ENCODE results near the gene DCLK2.
"Not testable (repeated sequence)": the region's sequence is repeated elsewhere in the genome, so short reads cannot be mapped to it uniquely, and the experiment has no call there.

The DCLK2 gene

GRCh38 chr4:150158041-150158440 is 79.8 kb downstream of the DCLK2 start:
- no peak for DNase-seq

DNA sequence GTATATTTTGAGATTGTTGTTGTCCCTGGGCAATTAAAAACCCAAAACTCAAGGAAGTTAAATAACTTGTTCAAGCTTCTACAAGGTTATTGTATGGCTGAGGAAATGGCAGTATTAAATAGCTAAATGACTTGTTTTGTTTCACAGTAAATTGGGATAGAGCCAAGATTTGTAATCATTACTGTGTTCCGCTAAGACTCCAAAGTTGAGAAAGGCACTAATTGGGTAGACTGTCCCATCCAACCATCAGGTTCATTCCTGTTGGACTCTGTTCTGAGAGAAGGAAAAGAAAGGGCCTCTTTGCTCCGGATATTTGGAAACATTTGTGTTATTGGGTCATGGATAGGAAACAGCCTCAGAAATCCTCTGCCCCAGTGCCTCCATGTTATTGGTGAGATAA is 82.2 kb downstream of the DCLK2 start:
- no peak for DNase-seq

GRCh38 chr4:150161109-150161508 is 82.9 kb downstream of the DCLK2 start:
- DNase-seq = no peak

DNA sequence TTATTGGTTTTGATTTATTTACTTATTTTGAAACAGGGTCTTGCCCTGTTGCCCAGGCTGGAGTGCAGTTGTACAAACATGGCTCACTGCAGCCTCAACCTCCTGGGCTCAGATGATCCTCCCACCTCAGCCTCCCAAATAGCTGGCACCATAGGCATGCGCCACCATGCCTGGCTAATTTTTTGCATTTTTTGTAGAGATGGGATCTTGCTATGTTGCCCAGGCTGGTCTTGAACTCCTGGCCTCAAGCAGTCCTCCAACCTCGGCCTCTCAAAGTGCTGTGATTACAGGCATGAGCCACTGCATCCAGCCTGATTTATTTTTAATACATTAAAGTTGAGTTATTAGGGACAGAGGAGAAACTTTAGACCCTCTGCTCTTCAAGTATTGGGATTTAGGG is 83.8 kb downstream of the DCLK2 start:
- not testable (repeated sequence) for DNase-seq

DNA sequence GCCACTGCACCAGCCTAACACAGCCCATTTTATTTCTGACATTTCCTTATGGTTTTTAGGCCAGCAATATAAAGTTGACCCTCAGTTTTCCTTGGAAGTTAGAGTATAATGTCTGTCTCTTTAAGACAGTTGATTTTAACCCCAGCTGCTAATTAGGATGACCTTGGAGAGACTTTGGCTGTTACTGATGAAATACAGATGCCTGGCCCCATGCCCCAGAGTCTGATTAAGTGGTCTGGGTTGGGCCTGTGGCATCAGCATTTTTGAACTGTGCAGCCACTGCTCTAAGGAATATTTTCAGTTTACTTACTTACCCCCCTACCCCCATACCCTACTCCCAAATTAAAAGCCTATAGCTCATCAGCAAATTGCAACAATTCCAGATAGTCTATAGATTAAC is 85.8 kb downstream of the DCLK2 start:
- DNase-seq = no peak

GRCh38 chr4:150164956-150165629 is 86.8 kb downstream of the DCLK2 start:
- no peak for DNase-seq

GRCh38 chr4:150167054-150167453 is 88.8 kb downstream of the DCLK2 start:
- no peak for DNase-seq

GRCh38 chr4:150173432-150173861 is 95.2 kb downstream of the DCLK2 start:
- DNase-seq = no peak

DNA sequence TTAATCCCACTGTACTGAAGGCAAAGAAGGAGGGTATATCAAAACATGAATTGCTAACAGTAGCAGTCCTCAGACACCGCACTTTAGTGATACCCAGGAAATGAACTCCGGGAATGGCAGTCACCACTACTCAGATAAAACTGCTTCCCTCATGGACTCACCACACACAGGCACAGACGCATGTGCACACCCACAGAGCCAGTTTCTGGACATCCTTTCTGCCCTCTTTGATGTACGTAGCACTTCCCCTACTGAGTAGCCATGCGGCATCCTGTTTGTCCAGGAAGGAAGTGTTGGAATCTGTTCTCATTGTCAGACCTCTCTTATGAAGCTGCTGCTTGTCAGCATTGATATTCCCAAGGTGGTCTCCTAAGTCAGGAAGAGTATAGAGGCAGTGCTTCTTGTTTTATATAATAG is 95.7 kb downstream of the DCLK2 start:
- no peak for DNase-seq

GRCh38 chr4:150176547-150176946 is 98.3 kb downstream of the DCLK2 start:
- DNase-seq = no peak

- DNase-seq = no peak
These were observed 99.9 kb downstream of the DCLK2 start for GRCh38 chr4:150178161-150178560.

DNA sequence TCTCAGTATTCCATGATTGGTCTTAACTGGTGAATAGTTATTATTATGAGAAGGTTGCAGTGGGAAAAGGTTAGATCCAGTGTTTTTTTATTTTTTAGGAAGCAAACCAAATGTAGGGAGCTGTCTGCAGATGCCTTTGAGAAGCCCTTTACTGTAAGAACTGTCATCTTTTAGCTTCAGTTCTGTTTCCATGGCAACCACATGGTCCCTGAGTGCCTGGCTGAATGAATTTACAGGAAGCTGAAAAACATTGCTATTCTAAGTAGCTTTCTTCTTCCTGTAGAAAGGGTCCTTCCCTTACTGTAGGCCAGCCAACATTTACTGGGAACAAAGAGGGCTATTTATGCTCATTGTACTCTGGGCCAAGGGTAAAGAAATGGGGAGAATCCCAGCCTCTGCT is 103.3 kb downstream of the DCLK2 start:
- no peak for DNase-seq

GRCh38 chr4:150182794-150183193 is 104.5 kb downstream of the DCLK2 start:
- no peak for DNase-seq

- DNase-seq = not testable (repeated sequence)
These were observed 106.8 kb downstream of the DCLK2 start for GRCh38 chr4:150185033-150185432.

- DNase-seq = no peak
These were observed 114.7 kb downstream of the DCLK2 start for GRCh38 chr4:150192986-150193385.

DNA sequence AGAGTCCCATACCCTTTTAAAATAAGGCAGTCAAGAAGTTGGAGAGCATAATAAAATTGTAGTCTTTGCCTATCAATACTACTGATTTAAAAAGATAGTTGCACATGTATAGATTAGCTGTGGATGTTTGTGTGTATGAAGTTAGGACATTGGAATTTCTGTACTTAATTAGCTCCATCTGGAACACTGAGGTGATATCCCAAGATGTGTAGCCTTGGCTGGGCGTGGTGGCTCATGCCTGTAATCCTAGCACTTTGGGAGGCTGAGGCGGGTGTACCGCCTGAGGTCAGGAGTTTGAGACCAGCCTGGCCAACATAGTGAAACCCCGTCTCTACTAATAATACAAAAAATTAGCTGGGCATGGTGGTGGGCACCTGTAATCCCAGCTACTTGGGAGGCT is 119.0 kb downstream of the DCLK2 start:
- DNase-seq = not testable (repeated sequence)

GRCh38 chr4:150199056-150199455 is 120.8 kb downstream of the DCLK2 start:
- DNase-seq = no peak

GRCh38 chr4:150205016-150205415 is 126.8 kb downstream of the DCLK2 start:
- DNase-seq = no peak

DNA sequence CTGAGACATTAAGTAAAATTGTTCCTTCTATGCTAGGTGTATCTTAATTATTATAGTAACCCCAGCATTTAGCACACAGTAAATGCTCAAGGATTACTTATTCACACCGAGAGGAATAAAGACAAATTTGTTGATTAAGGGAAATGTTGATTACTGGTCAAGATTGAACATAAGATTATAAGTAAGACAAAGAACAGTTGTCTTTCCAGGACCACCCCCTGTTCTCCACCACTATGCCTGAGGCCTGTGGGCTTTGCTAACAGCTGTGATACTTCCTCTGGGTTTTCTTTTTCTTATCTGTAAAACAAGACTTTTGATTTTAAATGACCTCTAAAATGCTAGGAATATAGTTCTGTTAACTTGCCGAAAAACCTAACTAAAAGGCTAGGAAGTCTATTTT is 128.0 kb downstream of the DCLK2 start:
- DNase-seq = no peak

GRCh38 chr4:150206954-150207353 is 128.7 kb downstream of the DCLK2 start:
- no peak for DNase-seq

- no peak for DNase-seq
These were observed 129.6 kb downstream of the DCLK2 start for GRCh38 chr4:150207871-150208270.

DNA sequence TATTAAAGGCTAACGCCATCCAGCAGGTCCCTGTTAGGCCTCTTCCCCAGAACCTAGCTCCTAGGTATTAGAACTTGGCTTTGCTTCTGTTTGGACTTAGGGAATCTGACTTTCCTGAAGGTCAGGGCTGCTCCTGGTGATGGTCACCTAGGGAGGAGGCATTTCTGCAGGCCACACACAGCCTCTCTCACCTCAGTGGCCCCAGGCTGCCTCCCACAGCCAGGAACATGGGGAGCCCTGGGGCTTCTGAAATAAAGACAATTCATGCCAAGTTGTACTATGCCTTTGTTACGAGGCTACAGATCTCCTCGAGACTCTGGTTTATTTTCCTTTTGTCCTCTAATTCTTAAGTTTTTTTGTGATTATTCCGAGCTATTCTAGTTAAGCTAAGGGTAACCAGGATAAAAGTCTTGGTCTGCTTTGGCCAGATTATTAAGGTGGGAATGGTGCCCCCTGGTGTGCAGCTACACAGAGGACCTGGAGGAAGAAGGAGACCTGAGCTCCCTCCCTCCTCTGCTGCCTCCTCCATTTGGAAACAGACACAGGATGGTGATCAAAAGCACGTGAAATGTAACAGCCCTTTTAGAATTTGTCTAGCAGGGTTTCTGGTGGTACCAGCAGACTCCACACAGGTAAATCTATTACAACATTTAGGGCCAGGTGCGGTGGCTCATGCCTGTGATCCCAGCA is 131.0 kb downstream of the DCLK2 start:
- DNase-seq = no peak

- no peak for DNase-seq
These were observed 132.8 kb downstream of the DCLK2 start for GRCh38 chr4:150211016-150211415.

DNA sequence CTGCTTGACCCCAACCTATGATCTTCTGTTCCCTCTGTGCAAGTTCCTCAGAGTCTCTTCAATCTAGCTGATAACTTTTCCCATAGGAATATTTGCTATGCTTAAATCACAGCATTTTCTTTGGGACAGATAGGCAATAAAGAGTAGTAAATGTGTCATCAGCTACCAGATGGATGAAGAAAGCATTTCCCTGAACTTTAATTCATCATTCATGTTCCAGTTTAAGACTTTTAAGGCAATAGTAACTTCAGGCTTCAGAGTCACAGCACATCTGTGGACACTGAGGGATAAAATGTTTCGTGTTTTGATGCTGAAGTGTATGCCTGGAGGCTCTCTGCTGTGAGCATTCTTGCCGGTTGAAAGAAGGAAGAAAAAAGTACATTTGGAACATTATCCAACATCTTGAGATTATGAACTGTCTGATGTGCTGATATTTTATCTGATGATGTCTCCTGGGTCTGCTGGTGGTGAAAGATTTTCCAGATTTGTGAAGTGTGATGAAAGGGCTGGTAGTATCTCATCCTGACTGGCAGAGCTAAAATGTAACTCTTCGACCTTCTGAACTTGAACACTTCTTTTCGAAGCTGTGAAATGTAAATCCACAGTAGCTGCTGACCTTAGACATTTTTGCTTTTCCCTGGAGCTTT is 133.7 kb downstream of the DCLK2 start:
- no peak for DNase-seq
